ENCODE data around the gene BMP2K.

The BMP2K gene

DNA sequence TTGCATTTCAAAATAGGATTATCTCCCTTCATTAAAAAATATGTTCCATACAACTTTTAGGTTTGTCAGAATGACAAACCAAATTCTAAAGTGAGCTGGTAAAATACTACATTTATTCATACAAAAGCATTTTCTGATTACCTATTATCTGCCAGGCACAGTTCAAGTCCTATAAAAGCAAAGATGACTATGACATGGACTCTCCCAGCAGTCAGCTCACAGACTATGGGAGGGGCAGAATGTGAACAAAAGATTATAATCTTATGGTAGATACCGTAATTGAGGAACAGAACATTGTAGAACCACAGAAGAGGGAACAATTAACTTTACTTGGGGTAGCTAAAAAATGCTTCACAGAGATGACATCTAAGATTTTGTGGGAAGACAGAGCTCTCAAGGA lies 150.7 kb downstream of the BMP2K start:
- no peak for DNase-seq

DNA sequence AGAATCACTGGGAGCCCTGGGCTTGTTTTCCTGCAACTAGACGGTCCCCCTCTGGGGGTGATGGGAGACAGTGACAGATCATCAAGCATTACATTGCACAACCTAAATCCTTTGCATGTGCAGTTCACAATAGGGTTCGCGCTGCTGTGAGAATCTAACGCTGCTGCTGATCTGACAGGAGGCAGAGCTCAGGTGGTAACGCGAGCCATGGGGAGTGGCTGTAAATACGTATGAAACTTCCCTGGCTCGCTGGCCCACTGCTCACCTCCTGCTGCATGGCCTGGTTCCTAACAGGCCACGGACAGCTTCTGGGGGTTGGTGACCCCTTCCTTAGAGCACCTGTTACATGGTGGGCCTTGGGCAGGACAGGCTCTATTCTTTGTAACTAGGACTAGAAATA lies 152.7 kb downstream of the BMP2K start:
- no peak for DNase-seq

DNA sequence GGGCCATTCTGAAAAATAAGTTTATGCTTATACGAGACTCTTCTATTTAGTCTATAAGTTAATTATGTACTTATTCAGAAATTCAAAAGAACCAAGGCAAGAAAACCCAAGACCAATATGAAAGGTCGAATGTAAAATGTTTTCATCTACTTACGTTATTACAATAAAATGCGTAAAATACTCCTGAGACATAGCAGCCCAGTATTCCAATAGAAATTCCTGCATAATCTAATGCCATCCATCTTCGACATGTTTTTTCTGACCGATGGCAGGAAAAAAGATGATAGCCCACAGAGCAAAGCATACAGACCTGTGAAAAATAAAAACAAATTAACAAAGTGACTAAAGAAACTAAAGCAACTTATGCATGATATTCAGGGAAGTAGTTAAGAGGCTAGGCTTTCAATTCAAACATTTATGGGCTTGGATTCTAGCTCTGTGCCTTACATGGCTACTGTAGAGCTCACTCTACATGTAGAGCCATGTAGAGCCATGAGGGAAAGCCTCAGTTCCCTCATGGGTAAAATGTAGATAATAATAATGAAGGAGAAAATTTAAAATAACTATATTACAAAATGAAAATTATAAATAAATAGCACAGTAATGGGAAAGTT lies 154.0 kb downstream of the BMP2K start:
- DNase-seq = no peak

DNA sequence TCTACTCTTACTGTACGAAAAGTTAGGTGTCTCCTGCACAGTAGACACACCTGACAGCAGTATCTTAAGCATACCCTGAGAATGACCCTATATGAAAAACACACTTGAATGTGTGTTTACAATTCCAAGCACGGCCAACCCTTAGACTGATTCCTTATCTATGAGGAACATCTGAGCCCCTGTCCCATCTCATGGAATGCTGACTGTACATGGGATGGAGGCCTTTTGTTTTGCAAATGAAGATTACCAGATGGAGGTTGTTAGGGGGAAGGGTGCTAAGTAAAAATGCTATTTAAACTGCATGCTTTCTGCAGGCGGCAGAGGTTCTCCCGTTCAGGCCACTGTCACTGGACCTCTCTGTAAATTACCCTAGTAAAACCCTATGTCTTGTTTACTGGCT lies 160.8 kb downstream of the BMP2K start:
- DNase-seq = no peak

DNA sequence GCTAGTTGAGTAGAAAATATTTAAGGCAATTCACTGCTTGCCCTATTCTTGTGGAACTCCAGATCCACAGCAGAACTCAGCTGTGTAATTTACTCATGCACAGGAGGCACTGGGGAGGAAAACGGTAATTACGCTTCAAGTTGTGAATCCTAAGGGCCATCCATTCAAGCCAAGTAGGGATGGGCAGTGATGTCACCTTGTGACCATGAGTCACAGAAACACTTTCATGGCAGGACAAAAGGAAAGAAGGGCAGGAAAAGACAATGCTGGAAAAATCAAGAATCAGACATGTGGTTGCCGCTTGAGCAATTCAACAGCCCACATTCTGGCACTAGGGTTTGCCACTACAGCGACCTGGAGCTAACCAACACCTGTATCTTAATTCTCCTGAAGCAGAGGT lies 161.7 kb downstream of the BMP2K start:
- peak in 2 of 58 donors; percentile 4 to 23 for DNase-seq

DNA sequence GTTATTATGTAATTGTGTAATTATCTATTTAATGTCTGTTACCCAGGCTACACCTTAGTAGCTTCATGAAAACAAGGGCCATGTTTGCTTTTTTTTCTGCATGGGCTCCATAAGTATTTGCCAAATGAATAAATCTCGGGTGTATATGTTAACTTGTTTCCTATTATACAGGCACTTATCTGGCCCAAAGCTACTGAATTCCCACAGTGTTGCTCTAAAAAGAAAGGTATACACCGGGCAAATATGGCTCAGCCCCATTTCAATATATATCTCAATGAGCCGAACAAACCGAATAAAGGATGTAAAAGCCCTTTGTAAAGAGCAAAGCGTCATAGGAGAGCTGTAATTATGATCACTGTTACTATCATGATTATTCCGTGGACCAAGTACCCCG lies 162.3 kb downstream of the BMP2K start:
- no peak for DNase-seq

DNA sequence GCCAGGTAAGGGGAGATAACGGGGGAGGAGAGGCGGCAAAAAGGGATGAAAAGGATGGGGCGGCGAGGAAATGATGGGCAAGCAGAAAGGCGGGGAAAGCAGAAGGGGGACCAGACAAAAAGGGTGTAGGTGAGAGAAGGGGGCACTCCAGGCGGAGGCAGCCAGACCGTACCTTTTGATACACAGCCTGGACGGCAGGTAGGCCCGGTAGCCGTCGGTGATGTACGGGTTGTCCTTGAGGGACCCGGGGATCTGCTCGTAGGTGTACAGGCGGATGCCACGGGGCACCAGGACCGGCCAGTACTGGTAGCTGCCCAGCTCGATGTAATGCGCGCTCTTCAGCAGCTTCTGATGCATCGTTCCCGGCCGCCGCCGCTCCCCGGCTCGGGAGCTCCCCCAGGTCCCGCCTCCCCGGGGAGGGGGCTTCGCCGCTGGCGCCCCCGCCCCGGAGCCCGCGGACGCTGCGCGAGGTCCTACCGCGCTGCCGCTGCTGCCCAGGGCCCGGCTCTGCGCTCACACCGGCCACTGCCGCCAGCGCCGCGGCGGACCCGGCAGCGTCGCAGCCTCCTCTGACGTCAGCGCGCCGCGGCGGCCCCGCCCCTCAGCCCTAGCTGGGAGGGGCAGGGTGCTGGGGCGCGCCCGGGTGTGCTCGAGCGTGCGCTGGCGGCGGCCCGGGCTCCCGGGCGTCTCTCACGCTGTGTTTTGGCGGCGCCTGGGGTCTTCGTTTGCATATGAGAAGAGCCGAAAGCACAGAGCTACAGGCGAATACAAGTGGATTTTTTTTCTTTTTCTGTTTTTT lies 162.9 kb downstream of the BMP2K start, which contains the start of gene PAQR3:
TSS of gene PAQR3 (minus strand) at position 571 of the 799 bp plus-strand sequence. CDS start at position 357, 214 bp downstream.
- DNase-seq = peak in 54 of 58 donors; percentile 20 to 87 (median 70)

DNA sequence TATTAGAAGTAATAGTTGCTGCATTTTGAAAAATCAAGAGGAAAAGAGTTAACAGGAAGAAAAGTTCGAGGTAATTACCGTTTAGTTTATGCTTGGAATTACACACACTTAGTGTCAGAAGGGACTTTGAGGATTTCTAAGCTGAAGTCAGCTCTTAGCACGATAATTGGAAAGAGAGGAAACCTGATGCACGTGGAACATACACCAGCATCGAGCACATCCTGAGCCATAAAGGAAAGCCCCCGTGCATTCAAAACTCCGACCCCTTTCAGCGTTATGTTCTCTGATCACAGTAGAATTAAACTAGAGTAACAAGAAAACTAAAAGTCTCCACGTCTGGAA lies 163.5 kb downstream of the BMP2K start:
- DNase-seq = no peak

DNA sequence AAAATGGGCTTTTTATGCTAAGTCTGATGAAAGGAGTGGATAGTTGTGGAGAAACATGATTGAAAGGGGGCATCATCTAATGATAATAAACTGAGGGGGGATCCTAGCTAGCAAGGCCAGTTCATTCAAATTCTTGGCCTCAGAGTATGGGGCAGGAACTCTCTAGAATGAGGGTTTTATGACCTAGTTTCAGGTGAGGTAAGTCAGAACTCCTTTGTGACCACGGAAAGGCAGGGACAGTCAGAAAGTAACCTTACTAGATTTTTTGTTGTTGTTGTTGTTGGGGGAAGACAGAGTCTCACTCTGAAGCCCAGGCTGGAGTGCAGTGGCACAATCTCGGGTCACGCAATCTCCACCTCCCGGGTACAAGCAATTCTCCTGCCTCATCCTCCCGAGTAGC lies 164.6 kb downstream of the BMP2K start:
- DNase-seq = no peak

DNA sequence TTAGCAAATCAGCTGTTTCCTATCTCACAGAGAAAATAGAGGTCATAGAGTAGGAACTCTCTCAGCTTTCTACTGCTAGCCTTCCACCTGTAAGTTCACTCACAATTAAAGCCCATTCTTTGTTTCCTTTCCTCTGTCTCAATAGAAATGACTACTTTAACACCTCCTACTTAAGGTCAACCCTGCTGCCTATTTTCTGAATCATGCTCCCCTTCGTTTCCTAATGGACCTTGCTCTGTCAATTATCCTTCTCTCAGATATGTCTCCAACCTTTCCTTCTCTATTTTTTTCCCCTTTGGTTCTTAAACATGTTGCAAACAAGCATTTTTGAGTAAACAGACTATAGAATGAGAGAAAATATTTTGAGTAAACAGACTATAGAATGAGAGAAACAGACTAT lies 168.2 kb downstream of the BMP2K start:
- DNase-seq = no peak

DNA sequence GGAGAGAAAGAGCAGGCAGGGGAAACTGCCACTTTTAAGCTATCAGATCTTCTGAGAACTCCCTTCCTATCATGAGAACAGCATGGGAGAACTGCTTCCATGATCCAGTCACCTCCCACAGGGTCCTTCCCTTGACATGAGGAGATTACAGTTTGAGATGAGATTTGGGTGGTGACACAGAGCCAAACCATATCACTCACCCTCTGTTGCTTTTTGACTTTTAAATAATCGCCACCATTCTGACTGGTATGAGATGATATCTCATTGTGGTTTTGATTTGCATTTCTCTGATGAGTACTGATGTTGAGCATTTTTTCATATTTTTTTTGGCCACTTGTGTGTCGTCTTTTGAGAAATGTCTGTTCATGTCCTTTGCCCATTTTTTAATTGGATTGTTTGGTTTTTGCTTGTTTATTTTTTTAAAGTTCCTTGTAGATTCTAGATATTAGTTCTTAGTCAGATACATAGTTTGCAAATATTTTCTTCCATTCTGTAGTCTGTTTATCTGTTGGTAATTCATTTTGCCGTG lies 169.6 kb downstream of the BMP2K start:
- no peak for DNase-seq

DNA sequence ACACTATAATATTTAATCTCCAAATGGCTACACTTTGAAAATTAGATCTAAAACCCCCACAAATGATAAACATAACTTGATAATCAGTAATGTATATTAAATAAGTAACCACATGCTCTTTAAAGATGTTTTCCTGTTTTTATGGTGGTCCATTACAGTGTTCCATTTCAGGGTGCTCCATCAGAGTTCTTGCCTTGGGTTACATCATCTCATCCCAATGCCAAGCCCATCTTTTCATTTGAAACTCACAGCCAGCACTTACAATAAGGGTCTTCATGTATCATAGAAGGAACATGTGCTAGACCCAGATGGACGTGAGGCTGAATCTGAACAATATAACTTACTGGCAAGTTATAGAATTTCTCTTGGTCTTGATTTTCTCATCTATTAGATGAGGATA lies 173.6 kb downstream of the BMP2K start:
- DNase-seq = no peak

DNA sequence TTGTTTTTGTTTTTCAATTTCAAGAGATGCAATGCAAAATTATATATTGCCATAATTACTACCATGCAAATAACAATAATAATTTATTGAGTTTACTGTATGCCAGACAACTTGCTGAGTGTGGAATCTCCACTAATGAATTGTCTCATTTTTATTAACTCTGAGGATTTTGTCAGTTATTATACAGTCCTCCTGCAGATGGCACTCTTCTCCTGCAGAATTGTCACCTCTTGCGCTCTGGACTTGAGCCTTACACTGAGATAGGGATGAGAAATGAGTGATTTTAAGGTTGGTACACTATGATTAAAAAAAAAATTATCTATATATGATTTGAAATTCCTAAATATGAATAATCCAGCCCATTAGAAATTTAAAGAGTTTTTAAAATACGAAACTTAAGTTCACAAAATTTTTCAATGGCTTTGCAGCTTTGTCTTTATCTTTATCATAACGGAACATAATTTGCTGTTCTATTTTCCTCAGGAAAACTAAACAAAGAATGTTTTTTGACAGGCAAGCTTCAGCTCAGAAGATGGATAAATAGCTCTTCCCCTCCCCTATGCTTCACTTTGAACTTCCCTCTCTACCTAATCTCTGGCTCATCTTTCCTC lies 175.8 kb downstream of the BMP2K start:
- peak in 8 of 58 donors; percentile 6 to 65 (median 14) for DNase-seq

DNA sequence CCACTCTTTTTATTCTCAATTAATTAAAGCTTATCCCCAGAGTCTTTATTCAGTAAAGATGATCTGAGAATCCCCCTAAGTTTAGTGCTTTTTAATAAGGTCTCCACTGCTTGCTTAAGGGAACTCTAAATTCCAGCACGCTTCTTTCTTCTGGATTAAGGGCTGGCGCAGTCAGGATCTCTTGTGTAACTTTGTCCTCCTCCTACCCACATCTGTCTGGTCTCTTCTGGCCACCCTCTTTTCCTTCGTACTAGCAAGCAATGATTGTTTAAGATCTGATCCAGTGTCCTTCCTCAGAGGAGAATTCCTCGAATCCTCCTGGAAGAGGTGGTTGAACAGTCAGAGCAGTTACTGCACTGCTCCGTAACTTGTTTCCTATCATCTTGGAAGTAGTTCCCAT lies 177.1 kb downstream of the BMP2K start:
- no peak for DNase-seq

DNA sequence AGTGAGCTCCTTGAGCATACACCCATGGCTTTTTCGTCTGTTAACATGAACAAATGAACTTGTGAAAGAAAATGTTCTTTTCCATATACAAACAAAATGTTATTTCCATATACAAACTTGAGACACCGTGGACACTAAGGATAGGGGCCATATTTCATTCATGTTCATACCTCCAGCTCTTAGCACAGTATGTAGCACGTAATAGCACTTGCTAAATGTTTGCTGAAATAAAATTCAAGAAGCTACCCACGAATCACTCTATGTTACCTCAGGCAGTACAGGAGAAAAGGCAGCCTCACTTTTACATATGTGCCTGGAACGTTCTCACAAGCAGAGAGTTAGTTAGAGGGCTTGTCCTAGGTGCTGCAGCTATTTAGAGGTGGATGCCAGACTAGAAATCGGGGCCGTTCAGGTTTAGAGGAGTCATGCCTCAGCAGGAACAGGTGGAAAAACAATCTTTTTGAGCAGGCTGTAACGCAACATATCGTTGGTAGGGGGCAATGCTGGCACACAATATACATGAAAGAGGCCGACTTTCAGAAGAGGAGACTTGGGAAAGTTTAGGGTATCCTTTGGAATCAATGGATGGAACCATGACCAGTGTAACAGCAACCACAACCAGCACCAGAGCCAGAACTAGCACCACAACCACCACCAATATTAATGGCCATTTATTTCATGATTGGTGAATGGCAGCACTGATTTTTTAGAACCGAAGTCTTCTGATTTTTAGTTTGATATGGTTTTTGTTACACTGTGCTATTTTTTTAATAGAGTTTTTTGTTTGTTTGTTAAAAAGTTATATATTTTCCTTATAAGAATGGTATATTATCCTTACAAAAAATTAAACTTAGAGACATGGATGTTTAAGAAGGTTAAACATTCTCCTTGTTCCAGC lies 177.9 kb downstream of the BMP2K start:
- DNase-seq = peak in 2 of 58 donors; percentile 3 to 25

DNA sequence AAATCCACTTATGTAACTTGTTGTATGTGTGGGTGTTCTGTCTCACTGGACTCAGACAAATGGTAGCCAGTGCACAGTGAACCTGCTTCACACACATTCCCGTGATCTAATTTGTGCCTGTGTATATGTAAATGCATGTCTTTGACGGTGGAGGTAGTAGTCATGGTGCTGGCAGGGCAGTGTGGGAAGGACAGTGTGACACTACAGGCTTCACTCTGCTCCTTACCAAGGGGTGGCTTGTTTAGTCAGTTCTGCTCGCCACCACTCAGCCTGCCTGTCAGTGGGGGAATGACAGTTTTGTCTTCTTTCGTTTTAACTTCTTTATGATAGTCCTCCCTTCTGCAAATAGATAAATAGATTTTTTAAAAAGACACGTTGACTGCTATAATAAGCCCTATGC lies 180.8 kb downstream of the BMP2K start:
- no peak for DNase-seq

DNA sequence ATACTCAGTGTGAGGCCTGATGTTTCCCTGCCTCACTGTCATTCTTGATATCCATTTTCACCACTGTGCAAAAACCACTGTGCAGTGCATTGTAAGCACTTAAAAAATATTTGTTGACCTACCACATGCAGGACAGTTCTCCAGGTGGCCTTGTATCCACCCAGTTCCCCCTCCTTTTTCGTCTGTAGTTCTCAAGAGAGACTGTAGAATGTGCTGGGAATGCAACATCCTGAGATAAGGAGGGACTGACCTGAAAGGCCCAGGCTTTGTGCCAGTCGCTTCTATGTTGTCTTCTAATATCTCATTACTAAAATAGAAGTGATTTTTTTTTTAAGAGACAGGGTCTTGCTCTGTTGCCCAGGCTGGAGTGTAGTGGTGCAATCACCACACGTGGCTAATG lies 184.8 kb downstream of the BMP2K start:
- no peak for DNase-seq

All from anterior cingulate cortex (tissue), 58 donors.